ENCODE data around the gene CCDC13. TPM values are rescaled to one million over a fixed set of nuclear protein-coding genes. Genes with fewer than 3 reads are reported as not detected.

The CCDC13 gene
- polyA plus RNA-seq, 4 donors = 2.6 to 4.1 (median 3.3) TPM

GRCh38 chr3:42755681-42756578 lies 17.1 kb downstream of the CCDC13 start:
- DNase-seq (ENCODE audit: low read depth in 4 of 4, low spot score in 2 of 4) = no peak

GRCh38 chr3:42753757-42754156 lies 19.3 kb downstream of the CCDC13 start:
- no peak for DNase-seq (ENCODE audit: low read depth in 4 of 4, low spot score in 2 of 4)

GRCh38 chr3:42752961-42753360 lies 20.1 kb downstream of the CCDC13 start:
- no peak for DNase-seq (ENCODE audit: low read depth in 4 of 4, low spot score in 2 of 4)

DNA sequence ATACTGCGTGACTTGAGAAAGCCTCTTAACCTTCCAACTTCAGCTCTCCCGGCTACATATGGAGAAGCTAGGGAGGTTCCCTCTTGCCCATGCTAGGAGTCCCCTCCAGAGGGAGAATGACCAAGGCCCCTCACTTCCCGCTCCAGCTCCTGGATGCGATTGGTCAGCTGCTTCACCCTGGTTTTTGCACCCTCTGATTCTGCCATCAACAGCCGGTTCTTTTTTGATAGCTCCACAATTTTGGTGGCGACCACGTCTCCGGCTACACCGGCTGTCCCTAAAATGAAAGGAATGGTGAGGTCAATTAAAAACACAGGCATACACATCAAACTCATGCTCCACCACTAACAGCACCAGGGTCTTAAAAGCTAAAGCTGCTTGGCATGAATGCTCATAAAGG lies 20.6 kb downstream of the CCDC13 start:
- DNase-seq (ENCODE audit: low read depth in 4 of 4, low spot score in 2 of 4) = no peak

GRCh38 chr3:42751609-42752008 lies 21.4 kb downstream of the CCDC13 start:
- no peak for DNase-seq (ENCODE audit: low read depth in 4 of 4, low spot score in 2 of 4)

DNA sequence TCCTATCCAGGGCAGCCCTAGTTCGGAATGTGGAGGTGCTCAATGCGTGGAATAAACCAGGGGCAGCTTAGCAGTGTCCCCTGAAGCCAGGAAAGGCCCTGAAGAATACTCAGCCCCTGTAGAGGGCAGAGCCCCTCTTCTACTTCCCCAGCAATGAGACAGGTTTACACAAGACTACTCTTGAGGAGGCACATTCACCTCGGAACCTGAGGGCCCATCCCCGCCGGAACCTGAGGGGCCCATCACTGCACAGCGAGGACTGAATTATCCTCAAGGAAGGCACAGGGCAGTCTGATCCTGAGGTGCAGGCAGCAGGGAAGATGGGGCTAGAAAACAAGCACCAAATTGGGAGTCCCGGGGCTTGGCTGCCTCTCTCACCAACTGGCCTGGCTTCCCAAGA lies 22.2 kb downstream of the CCDC13 start:
- DNase-seq (ENCODE audit: low read depth in 4 of 4, low spot score in 2 of 4) = no peak

- no peak for DNase-seq (ENCODE audit: low read depth in 4 of 4, low spot score in 2 of 4)
Observed at GRCh38 chr3:42749753-42750231, 23.3 kb downstream of the CCDC13 start.

DNA sequence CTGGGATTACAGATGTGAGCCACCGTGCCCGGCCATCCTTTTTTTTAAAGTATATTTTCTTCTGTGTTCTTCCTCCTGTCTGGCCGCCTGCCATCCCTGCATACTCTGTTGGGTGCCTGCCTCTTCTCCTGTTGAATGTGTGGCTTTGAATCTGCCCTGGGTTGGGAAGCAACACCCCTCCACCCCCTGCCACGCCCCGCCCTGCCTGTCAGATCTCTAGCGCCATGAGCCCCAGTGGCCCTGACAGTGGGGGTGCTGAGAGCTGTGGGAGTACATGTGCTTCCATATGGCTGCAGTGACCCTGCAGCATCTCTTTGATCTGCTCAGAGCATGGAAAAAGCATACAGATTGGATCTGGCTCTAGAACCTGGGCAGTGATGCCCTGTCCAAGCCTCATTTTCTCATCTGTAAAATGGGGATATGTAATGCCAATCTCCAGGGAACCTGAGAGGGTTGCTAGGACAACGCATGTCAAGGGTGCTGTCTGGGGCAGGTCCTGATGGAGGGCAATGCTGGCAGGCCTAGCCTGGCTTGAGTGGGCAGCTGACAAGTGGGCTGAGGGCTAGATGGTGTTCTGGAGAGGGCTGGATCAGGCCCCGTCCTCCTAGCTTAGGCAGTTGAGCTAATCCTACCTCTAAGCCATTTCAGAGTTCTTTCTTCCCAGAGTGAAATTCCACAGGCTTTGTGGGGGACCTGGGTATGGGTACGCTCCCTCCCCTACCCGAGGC lies 23.9 kb downstream of the CCDC13 start:
- DNase-seq (ENCODE audit: low read depth in 4 of 4, low spot score in 2 of 4) = no peak

- DNase-seq (ENCODE audit: low read depth in 4 of 4, low spot score in 2 of 4) = no peak
Observed at GRCh38 chr3:42747581-42747980, 25.5 kb downstream of the CCDC13 start.

- DNase-seq (ENCODE audit: low read depth in 4 of 4, low spot score in 2 of 4) = peak in 1 of 4 donors; percentile 39
Observed at GRCh38 chr3:42746455-42747450, 26.3 kb downstream of the CCDC13 start.

DNA sequence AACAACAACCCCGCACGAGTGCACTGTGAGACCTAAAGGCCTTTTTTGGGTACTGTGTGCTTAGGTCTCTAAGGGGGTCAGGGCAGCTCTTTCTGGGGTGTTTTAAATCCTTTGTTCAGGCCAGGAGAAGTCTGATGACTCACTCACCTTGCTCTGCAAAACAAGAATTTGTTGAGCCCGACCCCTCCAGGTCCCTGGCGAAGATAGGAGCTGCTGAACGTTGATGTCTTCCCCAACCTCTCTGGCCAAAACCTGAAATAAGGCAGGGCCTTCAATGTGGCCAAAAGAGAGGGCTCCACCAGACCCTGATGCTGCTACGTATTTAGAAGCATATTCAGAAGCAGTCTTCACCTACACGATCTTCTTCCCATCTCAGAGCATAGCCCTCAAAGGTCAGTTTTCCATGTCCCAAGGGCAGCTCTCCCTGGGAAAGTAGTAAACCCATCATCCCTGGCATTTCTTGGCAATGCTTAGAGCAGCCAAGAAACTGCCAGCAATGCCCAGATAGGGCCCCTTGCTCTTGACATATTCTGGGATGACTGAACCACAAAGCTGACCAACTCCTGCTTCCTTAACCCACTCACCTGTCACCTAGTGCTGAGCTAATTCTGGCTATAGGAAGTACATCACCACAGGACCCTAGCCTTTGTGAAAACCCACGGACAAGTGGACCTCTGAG lies 27.1 kb downstream of the CCDC13 start:
- no peak for DNase-seq (ENCODE audit: low read depth in 4 of 4, low spot score in 2 of 4)

GRCh38 chr3:42745291-42745745 lies 27.7 kb downstream of the CCDC13 start:
- DNase-seq (ENCODE audit: low read depth in 4 of 4, low spot score in 2 of 4) = no peak

DNA sequence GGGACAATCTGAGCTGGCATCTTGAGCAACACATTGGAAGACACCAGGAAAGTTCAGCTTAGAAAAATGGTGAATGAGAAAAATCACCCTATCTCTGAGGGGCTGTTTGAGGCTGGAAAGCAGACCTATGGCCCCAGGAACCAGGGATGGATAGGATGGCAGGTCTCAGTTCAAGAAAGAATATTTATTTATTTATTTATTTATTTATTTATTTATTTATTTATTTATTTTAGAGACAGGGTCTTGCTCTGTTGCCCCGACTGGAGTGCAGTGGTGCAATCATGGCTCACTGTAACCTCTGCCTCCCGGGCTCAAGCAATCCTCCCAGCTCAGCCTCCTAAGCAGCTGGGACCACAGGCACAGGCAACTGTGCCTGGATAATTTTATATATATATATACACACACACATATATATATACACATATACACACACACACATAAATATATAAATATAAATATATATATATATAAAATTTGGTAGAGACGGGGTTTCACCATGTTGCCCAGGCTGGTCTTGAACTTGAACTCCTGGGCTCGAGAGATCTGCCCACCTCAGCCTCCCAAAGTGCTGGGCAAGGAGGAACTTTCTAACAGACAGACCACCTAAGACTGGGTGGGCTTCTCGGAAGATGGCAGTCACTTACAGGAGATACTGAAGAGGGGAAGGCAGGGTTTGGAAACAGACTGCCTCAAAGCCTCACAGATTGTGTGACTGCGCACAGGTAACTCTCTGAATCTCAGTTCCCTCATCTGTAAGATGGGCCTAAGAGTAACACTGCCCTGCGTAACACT lies 29.7 kb downstream of the CCDC13 start:
- DNase-seq (ENCODE audit: low read depth in 4 of 4, low spot score in 2 of 4) = no peak

DNA sequence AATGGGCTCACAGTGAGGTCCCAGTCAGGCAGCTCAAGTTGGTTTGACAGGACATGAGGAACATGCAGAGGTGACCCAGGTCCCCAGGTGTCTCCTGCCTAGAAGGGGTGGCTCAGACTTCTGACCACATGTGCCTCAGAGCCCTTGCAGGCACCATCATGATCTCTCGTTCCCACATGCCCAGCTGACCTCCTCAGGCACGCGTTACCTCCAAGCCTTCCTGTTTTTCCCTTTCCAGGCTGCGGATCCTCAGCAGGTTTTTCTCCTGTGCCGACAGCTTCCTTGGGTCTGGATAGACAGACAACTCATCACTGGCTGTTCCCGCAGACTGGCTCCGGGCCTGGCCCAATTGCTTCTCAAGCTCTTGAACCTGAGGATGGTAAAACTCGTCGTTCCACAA lies 30.4 kb downstream of the CCDC13 start:
- no peak for DNase-seq (ENCODE audit: low read depth in 4 of 4, low spot score in 2 of 4)

- no peak for DNase-seq (ENCODE audit: low read depth in 4 of 4, low spot score in 2 of 4)
Observed at GRCh38 chr3:42742259-42742658, 30.8 kb downstream of the CCDC13 start.

- DNase-seq (ENCODE audit: low read depth in 4 of 4, low spot score in 2 of 4) = no peak
Observed at GRCh38 chr3:42741796-42742195, 31.3 kb downstream of the CCDC13 start.

- peak in 1 of 4 donors; percentile 36 for DNase-seq (ENCODE audit: low read depth in 4 of 4, low spot score in 2 of 4)
Observed at GRCh38 chr3:42739401-42740158, 33.5 kb downstream of the CCDC13 start.

GRCh38 chr3:42736531-42736930 lies 36.5 kb downstream of the CCDC13 start:
- DNase-seq (ENCODE audit: low read depth in 4 of 4, low spot score in 2 of 4) = no peak

All from left renal cortex interstitium (tissue), 4 donors.